Karpas-422 (cell line): Measurements from ENCODE around the gene FAM13A. TPM values are rescaled to one million over a fixed set of nuclear protein-coding genes. Genes with fewer than 3 reads are reported as not detected.
A peak's percentile ranks its signal among the peaks of the same experiment; 100 is the strongest.

Experiments used
- DNase-seq: peaks from one replicate; pipeline ENCODE4 v3.0.0-alpha.2; 2015
- H2AFZ ChIP-seq: fragments of 200-600 bp; sonication (generic); 2 replicates; pipeline ENCODE4 v1.6.1; 2014; ENCODE audit warnings: antibody characterized with exemption, low read length, mixed read lengths
- H3K27ac ChIP-seq: fragments of 200-600 bp; sonication (generic); 2 replicates; pipeline ENCODE4 v1.5.1; 2014; ENCODE audit warnings: mild to moderate bottlenecking, low read length, moderate library complexity
- H3K27me3 ChIP-seq: fragments of 200-600 bp; sonication (generic); 2 replicates; pipeline ENCODE4 v1.6.1; 2014; ENCODE audit warnings: low read length, mixed read lengths
- H3K36me3 ChIP-seq: fragments of 200-600 bp; sonication (generic); 2 replicates; pipeline ENCODE4 v1.6.1; 2014; ENCODE audit warnings: low read length, mixed read lengths; ENCODE audit not compliant: insufficient read depth
- H3K4me1 ChIP-seq: fragments of 200-600 bp; sonication (generic); 2 replicates; pipeline ENCODE4 v1.6.1; 2014; ENCODE audit warnings: mild to moderate bottlenecking, low read length, mixed read lengths
- H3K4me2 ChIP-seq: fragments of 200-600 bp; sonication (generic); 2 replicates; pipeline ENCODE4 v1.6.1; 2014; ENCODE audit warnings: low read length, low read depth, mild to moderate bottlenecking; ENCODE audit not compliant: poor library complexity, severe bottlenecking
- H3K4me3 ChIP-seq: fragments of 200-600 bp; sonication (generic); 2 replicates; pipeline ENCODE4 v1.5.1; 2014; ENCODE audit warnings: mild to moderate bottlenecking, antibody characterized with exemption, low read length, mixed read lengths
- H3K79me2 ChIP-seq: fragments of 200-600 bp; sonication (generic); 2 replicates; pipeline ENCODE4 v1.6.1; 2014; ENCODE audit warnings: mild to moderate bottlenecking, low read length, mixed read lengths
- H3K9ac ChIP-seq: fragments of 200-600 bp; sonication (generic); 2 replicates; pipeline ENCODE4 v1.6.0; 2014; ENCODE audit warnings: low read length
- H3K9me2 ChIP-seq: fragments of 200-600 bp; sonication (generic), shearing (Covaris generic); replicated peaks from 2 replicates; pipeline ENCODE4 v1.6.0; 2014; ENCODE audit warnings: mild to moderate bottlenecking, low read length, moderate library complexity; ENCODE audit not compliant: insufficient read depth
- H3K9me3 ChIP-seq: fragments of 300-700, 200-600 bp; sonication (generic); 2 replicates; pipeline ENCODE4 v1.6.1; 2014; ENCODE audit warnings: low read length, mixed read lengths
- H4K20me1 ChIP-seq: fragments of 200-600 bp; sonication (generic); 2 replicates; pipeline ENCODE4 v1.6.1; 2014; ENCODE audit warnings: mild to moderate bottlenecking, antibody characterized with exemption, low read length, low read depth; ENCODE audit not compliant: insufficient read depth
- small RNA-seq: library from RNA; depleted of rRNA; stranded (forward); fragments of <200 nt; gene quantifications from one replicate; pipeline ENCODE3, GENCODE V24; 2014
- total RNA-seq: library from RNA; depleted of rRNA; stranded (reverse); fragments of >200 nt; shearing (Covaris generic); gene quantifications from 2 replicates; pipeline ENCODE4 v1.2.3, GENCODE V29; 2014; ENCODE audit warnings: low replicate concordance; rRNA removed

The FAM13A gene
- total RNA-seq, 1 experiment from 2014 or later: 0.30 TPM

GRCh38 chr4:88697141-88697540, 359.8 kb downstream of the FAM13A start:
- H3K4me3 ChIP-seq: peak overlapping the region; percentile 81
- H3K4me2 ChIP-seq: peak overlapping the region; percentile 61
- peaks cover 12% of the 10 kb centered on the region for H3K4me1 ChIP-seq
- peak overlapping the region; percentile 79 for H3K9ac ChIP-seq
- no peaks in the 10 kb centered on the region for H3K27me3 ChIP-seq
- peak; percentile 71 for DNase-seq
- no peak overlapping the region for H3K27ac ChIP-seq
- no peaks in the 10 kb centered on the region for H3K9me2 ChIP-seq
- H3K9me3 ChIP-seq: no peaks in the 10 kb centered on the region
- H3K36me3 ChIP-seq: no peaks in the 10 kb centered on the region
- H4K20me1 ChIP-seq: no peaks in the 10 kb centered on the region
- peak overlapping the region; percentile 49; the same call in 1 of the 2 replicates for H2AFZ ChIP-seq
- H3K79me2 ChIP-seq: peaks cover 9% of the 10 kb centered on the region

DNA sequence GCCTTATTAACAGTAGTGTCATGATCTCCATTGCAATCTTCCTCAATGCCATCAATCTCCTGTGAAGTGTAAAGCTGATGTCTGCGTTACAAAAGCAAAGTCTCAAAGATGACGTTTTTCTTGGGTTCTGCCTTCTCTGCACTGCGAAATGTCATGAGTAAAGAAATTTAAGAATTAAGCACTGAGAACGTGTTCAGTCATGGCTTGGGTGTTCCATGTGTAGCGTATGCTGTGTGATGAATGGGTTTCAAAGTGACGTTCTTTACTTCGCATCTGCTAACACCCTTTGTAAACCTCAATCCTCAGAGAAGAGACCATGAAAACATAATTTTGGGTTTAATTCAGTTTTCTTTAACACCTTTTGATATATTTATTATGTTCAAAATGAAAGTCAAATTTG, 360.4 kb downstream of the FAM13A start:
- Histone ChIP-seq H3K36me3 (no peaks in the 10 kb centered on the region), H3K27me3 (no peaks in the 10 kb centered on the region), H3K9ac (peak overlapping the region; percentile 79), H4K20me1 (no peaks in the 10 kb centered on the region), H3K9me3 (no peaks in the 10 kb centered on the region), H2AFZ (no peak overlapping the region), H3K4me1 (peaks cover 12% of the 10 kb centered on the region), H3K27ac (no peak overlapping the region), H3K4me2 (peak overlapping the region; percentile 61), H3K4me3 (peak overlapping the region; percentile 81), H3K9me2 (no peaks in the 10 kb centered on the region), H3K79me2 (peaks cover 9% of the 10 kb centered on the region)
- DNase-seq: no peak

GRCh38 chr4:88693792-88694191, 363.2 kb downstream of the FAM13A start:
- Histone ChIP-seq H2AFZ (no peak overlapping the region), H3K9me3 (no peaks in the 10 kb centered on the region)

GRCh38 chr4:88690355-88690754, 366.6 kb downstream of the FAM13A start:
- H3K4me1 ChIP-seq: no peaks in the 10 kb centered on the region
- no peak overlapping the region for H3K9ac ChIP-seq
- H3K9me2 ChIP-seq: no peaks in the 10 kb centered on the region
- no peaks in the 10 kb centered on the region for H3K36me3 ChIP-seq
- H3K9me3 ChIP-seq: no peaks in the 10 kb centered on the region
- H3K79me2 ChIP-seq: no peaks in the 10 kb centered on the region
- H4K20me1 ChIP-seq: no peaks in the 10 kb centered on the region
- no peak overlapping the region for H3K27ac ChIP-seq
- DNase-seq: no peak
- H3K27me3 ChIP-seq: no peaks in the 10 kb centered on the region
- no peak overlapping the region for H3K4me3 ChIP-seq
- H2AFZ ChIP-seq: no peak overlapping the region
- H3K4me2 ChIP-seq: no peak overlapping the region

More at GRCh38 chr4:88693792-88694191, 363.2 kb downstream of the FAM13A start:
- no peak overlapping the region for H3K4me2 ChIP-seq
- no peak overlapping the region for H3K27ac ChIP-seq
- H3K36me3 ChIP-seq: no peaks in the 10 kb centered on the region
- no peak overlapping the region for H3K9ac ChIP-seq
- no peaks in the 10 kb centered on the region for H4K20me1 ChIP-seq
- H3K9me2 ChIP-seq: no peaks in the 10 kb centered on the region
- no peaks in the 10 kb centered on the region for H3K27me3 ChIP-seq
- H3K79me2 ChIP-seq: peaks cover 9% of the 10 kb centered on the region
- DNase-seq: no peak
- H3K4me1 ChIP-seq: peaks cover 12% of the 10 kb centered on the region
- no peak overlapping the region for H3K4me3 ChIP-seq

GRCh38 chr4:88681209-88681608, 375.8 kb downstream of the FAM13A start:
- Histone ChIP-seq H3K27ac (no peak overlapping the region), H3K27me3 (no peaks in the 10 kb centered on the region), H3K36me3 (no peaks in the 10 kb centered on the region), H3K4me3 (no peak overlapping the region), H3K9me2 (no peaks in the 10 kb centered on the region), H3K4me1 (no peaks in the 10 kb centered on the region), H2AFZ (no peak overlapping the region), H3K4me2 (no peak overlapping the region), H3K79me2 (no peaks in the 10 kb centered on the region), H3K9ac (no peak overlapping the region), H4K20me1 (no peaks in the 10 kb centered on the region), H3K9me3 (no peaks in the 10 kb centered on the region)
- DNase-seq: no peak

Small RNA genes within 50 kb of the gene (small RNA-seq; reads per million reads assigned to genes)
- gene RF02115 (not detected), gene RNU6-33P (0.47 reads per million, percentile 8 among the genes with 10 or more reads in this experiment)

Other genes with a start within 250 kb of the FAM13A start
- 4.4 and 7.2 TPM in 2 replicates for gene TIGD2, start 54.3 kb upstream of the FAM13A start, total RNA-seq